ENCODE data around the gene ISM2. TPM values are rescaled to one million over a fixed set of nuclear protein-coding genes. Genes with fewer than 3 reads are reported as not detected.
A peak's percentile ranks its signal among the peaks of the same experiment; 100 is the strongest.
"Not testable (repeated sequence)": the region's sequence is repeated elsewhere in the genome, so short reads cannot be mapped to it uniquely, and the experiment has no call there.

Gene ISM2
- under 0.01 TPM in 1 of 2 replicates, not detected in the other for total RNA-seq

GRCh38 chr14:77498120-77498979 is at the start of gene ISM2:
TSS of gene ISM2 (minus strand) at chr14:77498816. CDS start at chr14:77498793, 23 bp downstream.
- no peak for TF ChIP-seq CTCF (IDR thresholded peaks at IDR 0.05; ENCODE audit: insufficient read depth, low read depth, low read length)
- H3K4me3 ChIP-seq (ENCODE audit: low read depth, low read length) = peak within 1 kb of the TSS; percentile 51
- DNase-seq (ENCODE audit: low read depth) = peak; percentile 34

GRCh38 chr14:77547512-77548180 is 49.0 kb upstream of the ISM2 start:
- no peak overlapping the region for H3K4me3 ChIP-seq (ENCODE audit: low read depth, low read length)
- peak; percentile 27 for TF ChIP-seq CTCF (IDR thresholded peaks at IDR 0.05; ENCODE audit: insufficient read depth, low read depth, low read length)
- DNase-seq (ENCODE audit: low read depth) = no peak

- not testable (repeated sequence) for DNase-seq (ENCODE audit: low read depth); H3K4me3 ChIP-seq (ENCODE audit: low read depth, low read length)
Observed at GRCh38 chr14:77545171-77545570, 46.6 kb upstream of the ISM2 start.

GRCh38 chr14:77544571-77544970 is 46.0 kb upstream of the ISM2 start:
- no peak for TF ChIP-seq CTCF (IDR thresholded peaks at IDR 0.05; ENCODE audit: insufficient read depth, low read depth, low read length)
- no peak for DNase-seq (ENCODE audit: low read depth)

GRCh38 chr14:77543637-77544334 is 45.2 kb upstream of the ISM2 start:
- peak; percentile 54 for DNase-seq (ENCODE audit: low read depth)
- H3K4me3 ChIP-seq (ENCODE audit: low read depth, low read length) = no peak overlapping the region
- TF ChIP-seq CTCF (IDR thresholded peaks at IDR 0.05; ENCODE audit: insufficient read depth, low read depth, low read length) = no peak

More at GRCh38 chr14:77544571-77544970, 46.0 kb upstream of the ISM2 start:
- no peak overlapping the region for H3K4me3 ChIP-seq (ENCODE audit: low read depth, low read length)

- peak; percentile 61 for DNase-seq (ENCODE audit: low read depth)
- no peak for TF ChIP-seq CTCF (IDR thresholded peaks at IDR 0.05; ENCODE audit: insufficient read depth, low read depth, low read length)
- no peak overlapping the region for H3K4me3 ChIP-seq (ENCODE audit: low read depth, low read length)
Observed at GRCh38 chr14:77543240-77543551, 44.6 kb upstream of the ISM2 start.
